ENCODE measurements around the gene CMIP.
"Not testable (repeated sequence)": the region's sequence is repeated elsewhere in the genome, so short reads cannot be mapped to it uniquely, and the experiment has no call there.

CMIP gene

GRCh38 chr16:81734632-81735434, 290.2 kb downstream of the CMIP start:
- DNase-seq = no peak

GRCh38 chr16:81737885-81738536, 293.4 kb downstream of the CMIP start:
- DNase-seq = no peak

GRCh38 chr16:81738783-81739496, 294.3 kb downstream of the CMIP start:
- DNase-seq = no peak

GRCh38 chr16:81739503-81739902, 294.9 kb downstream of the CMIP start:
- no peak for DNase-seq

GRCh38 chr16:81740169-81740568, 295.6 kb downstream of the CMIP start:
- DNase-seq = no peak

GRCh38 chr16:81741430-81741770, 296.8 kb downstream of the CMIP start:
- DNase-seq = not testable (repeated sequence)

DNA sequence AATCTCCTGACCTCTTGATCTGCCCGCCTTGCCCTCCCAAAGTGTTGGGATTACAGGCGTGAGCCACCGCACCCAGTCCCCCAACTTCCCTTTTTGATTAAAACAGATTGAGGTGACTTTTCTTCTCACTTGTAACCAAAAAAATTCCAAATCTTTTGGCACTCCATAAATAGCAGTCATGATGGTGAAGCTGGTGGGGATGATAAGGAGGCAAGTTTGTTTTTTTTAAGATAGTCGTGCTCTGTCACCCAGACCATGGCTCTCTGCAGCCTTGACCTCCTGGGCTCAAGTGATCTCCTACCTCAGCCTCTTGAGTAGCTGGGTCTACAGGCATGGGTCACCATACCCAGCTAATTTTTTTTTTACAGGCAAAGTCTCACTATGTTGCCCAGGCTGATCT, 299.8 kb downstream of the CMIP start:
- DNase-seq = no peak

DNA sequence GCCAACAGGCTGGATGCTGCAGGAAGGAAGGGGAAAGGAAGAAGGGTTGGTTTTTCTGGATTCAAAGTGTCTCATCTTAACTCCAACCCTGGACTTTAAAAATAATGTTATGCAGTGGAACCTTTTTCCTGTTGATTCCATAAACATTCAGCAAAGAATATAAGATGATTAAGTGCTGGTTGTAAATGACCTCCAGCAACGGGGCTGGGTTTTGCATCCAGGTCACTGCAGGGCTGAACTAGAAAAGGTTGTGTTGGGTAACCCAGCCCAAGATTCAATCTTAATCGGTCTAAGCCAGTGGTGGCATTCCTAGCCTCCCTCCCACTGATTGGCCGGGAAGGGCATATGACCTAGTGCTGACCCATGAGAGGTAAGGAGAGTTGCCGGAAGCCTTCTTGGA, 300.3 kb downstream of the CMIP start:
- DNase-seq = no peak

GRCh38 chr16:81745704-81746558, 301.3 kb downstream of the CMIP start:
- no peak for DNase-seq

DNA sequence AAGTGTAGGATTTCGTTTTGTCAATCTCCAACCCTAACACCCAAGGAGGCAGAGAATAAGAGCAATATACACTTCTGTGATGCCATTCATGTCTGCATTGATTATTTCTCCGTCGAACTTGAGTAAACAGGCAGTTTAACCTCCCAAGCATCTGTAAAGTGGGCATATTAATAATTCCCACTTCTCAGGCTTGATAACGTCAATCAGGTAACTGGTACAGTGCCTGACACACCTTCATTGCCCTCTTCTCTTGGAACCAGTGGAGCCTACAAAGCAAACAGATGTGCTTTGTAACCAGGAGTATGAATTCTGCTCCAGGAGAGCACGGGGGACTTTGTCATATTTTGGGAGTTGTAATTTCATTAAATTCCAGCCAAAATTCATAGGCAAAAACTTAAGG, 302.0 kb downstream of the CMIP start:
- no peak for DNase-seq

DNA sequence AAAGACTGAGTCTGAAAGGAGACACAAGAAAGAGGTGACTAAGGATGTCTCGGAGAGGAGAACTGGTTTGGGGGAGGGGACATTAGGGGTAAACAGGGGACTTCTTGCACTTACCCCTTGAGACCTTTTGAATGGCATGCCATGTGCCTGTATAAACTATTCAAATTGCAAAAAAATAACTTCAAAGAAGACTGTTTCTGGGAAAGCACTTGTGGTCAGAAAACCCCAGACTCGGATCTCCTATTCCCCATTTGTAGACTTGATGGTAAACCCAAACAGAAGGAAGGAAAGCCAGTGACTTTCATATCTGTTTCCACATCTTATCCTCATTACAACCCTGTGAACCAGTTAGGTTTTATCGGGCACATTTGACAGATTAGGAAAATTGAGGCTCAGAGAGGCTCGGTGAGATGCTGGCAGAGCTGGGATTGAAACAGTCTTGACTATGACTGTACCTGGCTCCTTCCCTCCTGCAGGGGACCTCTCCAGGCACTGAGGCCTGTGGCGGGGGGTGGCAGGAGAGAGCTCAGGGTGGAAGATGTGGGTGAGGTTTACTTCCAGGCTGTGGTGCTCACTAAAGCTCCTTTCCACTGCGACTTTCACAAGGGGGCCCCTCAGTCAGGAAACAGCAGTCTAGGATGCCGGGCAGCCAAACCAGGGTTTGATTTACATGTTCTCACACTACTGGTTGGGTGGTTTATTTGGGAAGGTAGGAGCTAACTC, 304.0 kb downstream of the CMIP start:
- DNase-seq = no peak

DNA sequence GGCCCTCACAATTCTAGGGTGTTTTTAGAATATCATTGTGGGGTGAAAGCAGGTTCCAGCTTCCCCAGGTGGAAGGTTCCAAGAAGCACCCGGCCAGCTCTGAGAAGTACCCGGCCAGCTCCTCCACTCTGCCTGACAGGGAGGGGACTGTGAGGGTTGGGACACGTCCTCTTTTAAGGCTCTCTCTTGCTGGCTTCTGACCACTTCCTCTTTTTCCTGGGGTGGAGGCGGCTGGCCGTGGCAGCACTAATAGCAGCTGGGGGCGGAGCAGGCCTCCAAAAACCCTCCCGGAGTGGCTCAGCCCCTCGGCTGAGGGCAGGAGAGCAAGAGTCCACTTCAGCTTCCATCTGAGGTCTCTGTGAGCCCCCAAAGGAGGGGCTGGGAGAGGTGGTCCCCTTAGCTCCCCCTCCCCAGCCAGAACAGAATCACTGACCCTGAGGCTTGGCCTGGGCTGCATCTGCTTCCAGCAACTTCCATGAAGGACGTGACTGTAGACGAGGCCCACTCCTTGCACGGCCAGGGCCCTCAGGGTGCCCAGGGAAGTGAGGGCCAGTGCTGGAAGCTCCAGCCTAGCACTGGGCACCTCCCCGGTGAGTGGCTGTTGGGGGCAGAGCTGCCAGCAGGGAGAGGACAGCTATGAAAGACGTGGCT, 307.7 kb downstream of the CMIP start:
- DNase-seq = no peak

GRCh38 chr16:81752876-81753227, 308.2 kb downstream of the CMIP start:
- DNase-seq = no peak

GRCh38 chr16:81754858-81755257, 310.2 kb downstream of the CMIP start:
- no peak for DNase-seq

DNA sequence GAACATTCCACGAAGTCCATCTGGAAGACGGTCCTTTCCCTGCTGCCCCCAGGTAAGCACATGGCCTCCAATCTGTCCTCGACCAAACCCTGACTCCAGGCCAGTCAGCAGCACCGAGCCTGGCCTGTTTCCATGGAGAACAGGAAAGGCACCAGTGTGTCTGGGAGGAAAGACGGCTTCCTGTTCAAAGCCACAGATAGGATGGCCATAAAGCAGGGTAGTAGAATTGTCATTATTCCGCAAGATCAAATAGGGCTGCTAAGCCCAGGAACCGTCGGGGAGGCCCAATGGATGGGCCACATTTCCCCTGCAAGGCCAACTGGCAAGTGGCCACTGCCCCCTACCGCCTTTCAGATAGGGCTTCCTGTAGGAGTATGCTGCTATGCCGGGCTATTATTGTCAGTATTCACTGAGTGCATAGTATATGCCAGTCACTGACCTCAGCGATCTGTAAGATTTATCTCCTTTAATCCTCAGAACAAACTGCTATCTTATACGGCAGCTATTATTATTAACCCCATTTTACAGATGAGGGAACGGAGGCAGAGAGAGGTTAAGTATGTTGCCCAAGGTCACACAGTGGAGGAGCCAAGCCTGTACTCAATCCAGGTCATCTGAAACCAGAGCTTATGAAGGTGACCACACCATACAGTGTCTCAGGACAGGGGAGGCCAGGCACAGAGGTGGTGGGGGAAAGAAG, 311.5 kb downstream of the CMIP start:
- DNase-seq = no peak

DNA sequence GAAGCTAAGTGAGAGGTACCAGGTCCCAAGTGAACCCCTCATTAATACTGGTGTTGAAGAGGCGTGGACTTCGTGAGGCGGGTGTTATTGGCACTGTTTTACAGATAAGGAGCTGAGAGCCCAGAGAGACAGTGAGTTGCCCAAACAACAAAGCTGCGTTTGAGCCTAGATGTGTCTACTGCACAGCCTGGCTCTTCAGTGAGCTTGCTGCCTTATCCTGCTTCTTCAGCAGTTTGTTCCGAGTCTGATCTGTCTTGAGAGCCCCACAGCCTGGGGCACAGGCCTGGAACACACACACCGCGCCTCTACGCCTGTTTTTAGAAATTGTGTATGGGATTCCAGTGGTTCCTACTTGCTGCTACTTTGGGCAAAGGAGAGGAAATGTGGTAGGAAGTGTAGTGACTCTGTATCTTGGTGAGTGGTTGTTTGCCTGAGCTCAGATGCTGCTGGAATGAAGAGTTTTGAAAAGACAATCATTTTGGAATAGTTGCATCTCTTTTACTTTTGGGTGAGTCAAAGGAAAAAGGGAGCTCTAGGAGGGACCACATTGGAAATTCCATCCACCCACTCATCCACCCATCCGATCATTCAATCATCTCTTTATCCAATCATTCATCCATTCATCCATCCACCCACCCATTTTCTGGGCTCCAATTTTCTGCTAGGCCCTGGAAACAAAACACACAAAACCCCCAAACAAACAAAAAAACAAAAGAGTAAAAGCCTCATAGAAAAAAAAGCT, 312.2 kb downstream of the CMIP start:
- DNase-seq = no peak

DNA sequence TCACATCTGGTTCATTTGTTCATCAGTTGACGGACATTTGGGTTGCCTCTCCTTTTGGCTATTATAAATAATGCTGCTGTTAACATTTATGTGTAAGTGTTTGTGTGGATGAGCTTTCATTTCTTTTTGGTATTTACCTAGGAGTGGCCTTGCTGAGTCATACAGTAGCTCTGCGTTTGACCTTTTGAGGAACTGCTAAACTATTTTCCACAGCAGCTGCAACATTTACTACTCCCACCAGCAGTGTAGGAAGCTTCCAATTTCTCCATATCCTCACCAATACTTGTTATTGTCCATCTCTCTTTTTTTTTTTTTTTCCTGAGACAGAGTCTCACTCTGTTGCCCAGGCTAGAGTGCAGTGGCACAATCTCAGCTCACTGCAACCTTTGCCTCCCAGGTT, 313.8 kb downstream of the CMIP start:
- DNase-seq = no peak

Data from NCI-H446 treated with DMSO at 0.1 percent for 48 hours (cell line).